ENCODE measurements around the gene FADS3.

GRCh38 chr11:61889831-61890230 is 1.5 kb downstream of the FADS3 start:
- no peak for TF ChIP-seq EZH2phosphoT487 (IDR thresholded peaks at IDR 0.05)
- no peak for TF ChIP-seq CTCF (IDR thresholded peaks at IDR 0.05)
- TF ChIP-seq EZH2 (IDR thresholded peaks at IDR 0.05), result no peak
